ENCODE data around the gene CDAN1. TPM values are rescaled to one million over a fixed set of nuclear protein-coding genes. Genes with fewer than 3 reads are reported as not detected.

The CDAN1 gene
- total and polyA plus RNA-seq, 12 donors, result 3.6 to 40.8 (median 14.8) TPM

DNA sequence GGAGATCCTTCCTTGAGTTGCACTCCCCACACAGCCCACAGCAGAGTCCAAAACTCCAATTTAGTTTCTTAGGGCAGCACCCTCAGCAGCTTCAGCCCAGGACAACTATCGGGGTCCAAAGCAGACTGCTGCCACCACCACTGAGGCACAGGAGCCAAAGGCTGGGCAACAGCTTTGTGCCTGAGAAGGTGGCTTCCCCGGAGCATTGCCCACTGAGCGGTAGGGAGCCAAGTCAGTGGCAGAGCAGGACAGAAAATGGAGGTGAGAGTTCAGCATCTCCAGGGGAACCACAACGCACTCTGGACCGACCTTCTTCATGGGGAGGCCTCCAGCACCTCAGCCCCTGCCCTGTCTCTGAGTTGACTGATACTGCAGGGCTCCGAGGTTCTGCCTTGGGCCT, 43.4 kb downstream of the CDAN1 start:
- intact Hi-C loops (cut with DNase I), result no loop called here
- no peaks in the 10 kb centered on the region for H3K9me3 ChIP-seq (replicated peaks in 1 of 3)
- H3K4me3 ChIP-seq, result no peak overlapping the region
- H3K27me3 ChIP-seq, result no peaks in the 10 kb centered on the region
- DNase-seq, result peak in 1 of 7 donors; percentile 3
- H3K36me3 ChIP-seq (replicated peaks in 1 of 2), result no peaks in the 10 kb centered on the region
- WGBS, 4 donors, result 97 to 100% (median 99%) methylated on average over 5 to 6 of the region's 6 CpGs
- no peak overlapping the region for H3K27ac ChIP-seq
- TF ChIP-seq, protein P1, sequence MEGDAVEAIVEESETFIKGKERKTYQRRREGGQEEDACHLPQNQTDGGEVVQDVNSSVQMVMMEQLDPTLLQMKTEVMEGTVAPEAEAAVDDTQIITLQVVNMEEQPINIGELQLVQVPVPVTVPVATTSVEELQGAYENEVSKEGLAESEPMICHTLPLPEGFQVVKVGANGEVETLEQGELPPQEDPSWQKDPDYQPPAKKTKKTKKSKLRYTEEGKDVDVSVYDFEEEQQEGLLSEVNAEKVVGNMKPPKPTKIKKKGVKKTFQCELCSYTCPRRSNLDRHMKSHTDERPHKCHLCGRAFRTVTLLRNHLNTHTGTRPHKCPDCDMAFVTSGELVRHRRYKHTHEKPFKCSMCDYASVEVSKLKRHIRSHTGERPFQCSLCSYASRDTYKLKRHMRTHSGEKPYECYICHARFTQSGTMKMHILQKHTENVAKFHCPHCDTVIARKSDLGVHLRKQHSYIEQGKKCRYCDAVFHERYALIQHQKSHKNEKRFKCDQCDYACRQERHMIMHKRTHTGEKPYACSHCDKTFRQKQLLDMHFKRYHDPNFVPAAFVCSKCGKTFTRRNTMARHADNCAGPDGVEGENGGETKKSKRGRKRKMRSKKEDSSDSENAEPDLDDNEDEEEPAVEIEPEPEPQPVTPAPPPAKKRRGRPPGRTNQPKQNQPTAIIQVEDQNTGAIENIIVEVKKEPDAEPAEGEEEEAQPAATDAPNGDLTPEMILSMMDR (IDR thresholded peaks at IDR 0.05), result no peak
- TF ChIP-seq POLR2A (IDR thresholded peaks at IDR 0.05), result no peak
- H3K4me1 ChIP-seq (replicated peaks in 1 of 2), result no peaks in the 10 kb centered on the region

DNA sequence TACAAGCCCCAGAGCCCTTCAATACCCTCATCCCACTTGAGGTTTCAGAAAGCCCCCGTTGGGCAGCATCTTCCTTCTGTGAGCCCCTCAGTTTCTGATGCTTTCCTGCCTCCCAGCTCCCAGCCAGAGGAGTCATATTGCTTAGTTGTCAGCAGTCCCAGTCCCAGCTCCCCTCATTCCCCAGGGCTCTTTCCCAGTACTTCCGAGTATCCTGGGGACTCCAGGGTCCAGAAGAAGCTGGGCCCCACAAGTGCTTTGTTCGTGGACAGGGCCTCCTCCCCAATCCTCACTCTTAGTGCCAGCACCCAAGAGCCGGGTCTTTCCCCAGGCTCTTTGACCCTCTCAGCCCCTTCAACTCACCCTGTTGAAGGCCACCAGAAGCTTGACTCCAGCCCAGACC, 43.9 kb downstream of the CDAN1 start:
- no peaks in the 10 kb centered on the region for H3K27me3 ChIP-seq
- intact Hi-C loops (cut with DNase I), result no loop called here
- H3K36me3 ChIP-seq (replicated peaks in 1 of 2), result no peaks in the 10 kb centered on the region
- DNase-seq, result no peak
- H3K4me3 ChIP-seq, result no peak overlapping the region
- H3K9me3 ChIP-seq (replicated peaks in 1 of 3), result no peaks in the 10 kb centered on the region
- H3K27ac ChIP-seq, result no peak overlapping the region
- no peaks in the 10 kb centered on the region for H3K4me1 ChIP-seq (replicated peaks in 1 of 2)
- TF ChIP-seq, protein P1 (IDR thresholded peaks at IDR 0.05), result no peak
- TF ChIP-seq POLR2A (IDR thresholded peaks at IDR 0.05), result no peak
- WGBS, 4 donors, result 85 to 98% (median 87%) methylated on average over 3 to 4 of the region's 4 CpGs

DNA sequence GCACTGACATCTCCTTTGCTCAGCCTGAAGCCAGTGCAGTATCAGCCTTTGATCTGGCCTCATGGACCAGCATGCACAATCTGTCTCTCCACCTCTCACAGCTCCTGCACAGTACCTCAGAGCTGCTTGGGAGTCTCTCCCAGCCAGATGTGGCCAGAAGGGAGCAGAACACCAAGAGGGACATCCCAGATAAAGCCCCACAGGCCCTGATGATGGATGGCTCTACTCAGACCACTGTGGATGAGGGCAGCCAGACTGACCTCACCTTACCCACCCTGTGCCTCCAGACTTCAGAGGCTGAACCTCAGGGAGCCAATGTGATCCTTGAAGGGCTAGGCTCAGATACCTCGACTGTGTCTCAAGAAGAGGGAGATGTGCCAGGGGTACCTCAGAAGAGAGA, 44.4 kb downstream of the CDAN1 start:
- WGBS, 4 donors, result 80 to 100% (median 95%) methylated on average over 1 of the region's 1 CpG
- Histone ChIP-seq H3K27me3 (no peaks in the 10 kb centered on the region), H3K9me3 (replicated peaks in 1 of 3) (no peaks in the 10 kb centered on the region), H3K4me3 (no peak overlapping the region), H3K27ac (no peak overlapping the region), H3K4me1 (replicated peaks in 1 of 2) (no peaks in the 10 kb centered on the region), H3K36me3 (replicated peaks in 1 of 2) (no peaks in the 10 kb centered on the region)
- intact Hi-C loops (cut with DNase I), result no loop called here
- DNase-seq, result no peak
- no peak for TF ChIP-seq POLR2A (IDR thresholded peaks at IDR 0.05)
- TF ChIP-seq, protein P1 (IDR thresholded peaks at IDR 0.05), result no peak

DNA sequence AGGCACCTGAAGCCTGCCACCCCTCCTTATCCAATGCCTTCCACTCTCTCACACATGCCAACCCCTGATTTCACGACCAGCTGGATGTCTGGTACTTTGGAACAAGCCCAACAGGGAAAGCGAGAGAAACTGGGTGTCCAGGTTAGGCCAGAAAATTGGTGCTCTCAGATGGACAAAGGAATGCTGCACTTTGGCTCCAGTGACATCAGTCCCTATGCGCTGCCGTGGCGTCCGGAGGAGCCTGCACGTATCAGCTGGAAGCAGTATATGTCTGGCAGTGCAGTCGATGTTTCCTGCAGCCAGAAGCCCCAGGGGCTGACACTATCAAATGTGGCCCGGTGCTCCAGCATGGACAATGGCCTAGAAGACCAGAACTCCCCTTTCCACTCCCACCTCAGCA, 45.2 kb downstream of the CDAN1 start:
- intact Hi-C loops (cut with DNase I), result no loop called here
- H3K27me3 ChIP-seq, result no peaks in the 10 kb centered on the region
- TF ChIP-seq, protein P1 (IDR thresholded peaks at IDR 0.05), result no peak
- no peak for TF ChIP-seq POLR2A (IDR thresholded peaks at IDR 0.05)
- no peaks in the 10 kb centered on the region for H3K9me3 ChIP-seq (replicated peaks in 1 of 3)
- no peaks in the 10 kb centered on the region for H3K4me1 ChIP-seq (replicated peaks in 1 of 2)
- H3K36me3 ChIP-seq (replicated peaks in 1 of 2), result no peaks in the 10 kb centered on the region
- DNase-seq, result peak in 1 of 7 donors; percentile 27
- no peak overlapping the region for H3K27ac ChIP-seq
- no peak overlapping the region for H3K4me3 ChIP-seq
- WGBS, 4 donors, result 89 to 93% (median 92%) methylated on average over 8 to 9 of the region's 9 CpGs
